A673 (cell line): Measurements from ENCODE around the gene KDM1A.

Experiments
- CTCF ChIP-seq: fragments of 300-800, 200-600 bp; sonication (generic); conservative IDR thresholded peaks from 2 replicates; pipeline ENCODE4 v1.5.1; 2017; ENCODE audit warnings: low read depth, mild to moderate bottlenecking, antibody characterized with exemption, low read length, moderate library complexity, mixed read lengths
- EZH2 ChIP-seq: fragments of 200-600 bp; sonication (generic); IDR thresholded peaks from 2 replicates; pipeline ENCODE4 v1.6.1; 2017; ENCODE audit warnings: borderline replicate concordance, low read depth, mild to moderate bottlenecking, mixed read lengths, antibody characterized with exemption, low read length; ENCODE audit not compliant: poor library complexity, severe bottlenecking

- TF ChIP-seq CTCF (no peak), EZH2 (no peak)
Measured at GRCh38 chr1:22976127-22976460, 43.2 kb upstream of the KDM1A start.
